ENCODE data around the gene FBN2. TPM values are rescaled to one million over a fixed set of nuclear protein-coding genes. Genes with fewer than 3 reads are reported as not detected.

Gene FBN2
- total RNA-seq, 1 donor from 2014 or later = 1,151 TPM

DNA sequence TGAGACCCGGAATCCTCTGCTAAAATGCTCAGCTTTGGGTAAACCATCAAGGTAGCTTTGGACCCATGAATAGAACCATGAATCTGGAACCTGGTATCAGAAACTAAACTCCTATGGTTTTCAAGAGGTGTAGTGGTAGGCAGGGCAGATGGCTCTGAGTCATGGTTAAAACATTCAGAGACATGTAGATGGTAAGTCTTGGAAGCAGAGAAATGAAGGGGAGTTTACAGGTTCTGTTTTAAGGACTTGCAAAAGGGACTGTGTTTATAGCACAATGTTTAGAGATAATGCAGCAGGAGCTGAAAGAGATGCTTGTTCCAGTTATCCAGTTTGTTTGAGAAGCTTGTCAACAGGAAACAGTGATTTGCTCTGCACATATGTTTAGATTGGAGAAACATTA lies 36.0 kb upstream of the FBN2 start:
- peak overlapping the region; percentile 91 for H3K27ac Mint-ChIP-seq (ENCODE audit: unreplicated experiment)
- TF ChIP-seq CTCF (IDR thresholded peaks at IDR 0.05) = no peak
- H3K36me3 Mint-ChIP-seq (ENCODE audit: unreplicated experiment) = no peaks in the 10 kb centered on the region
- no peaks in the 10 kb centered on the region for H3K9me3 Mint-ChIP-seq (ENCODE audit: unreplicated experiment)
- peaks cover 63% of the 10 kb centered on the region for H3K4me1 Mint-ChIP-seq (ENCODE audit: unreplicated experiment)
- H3K27me3 Mint-ChIP-seq (ENCODE audit: unreplicated experiment) = no peaks in the 10 kb centered on the region
- no peak overlapping the region for H3K4me3 Mint-ChIP-seq (ENCODE audit: unreplicated experiment)
- no peak for DNase-seq (ENCODE audit: extremely low spot score, unreplicated experiment)

DNA sequence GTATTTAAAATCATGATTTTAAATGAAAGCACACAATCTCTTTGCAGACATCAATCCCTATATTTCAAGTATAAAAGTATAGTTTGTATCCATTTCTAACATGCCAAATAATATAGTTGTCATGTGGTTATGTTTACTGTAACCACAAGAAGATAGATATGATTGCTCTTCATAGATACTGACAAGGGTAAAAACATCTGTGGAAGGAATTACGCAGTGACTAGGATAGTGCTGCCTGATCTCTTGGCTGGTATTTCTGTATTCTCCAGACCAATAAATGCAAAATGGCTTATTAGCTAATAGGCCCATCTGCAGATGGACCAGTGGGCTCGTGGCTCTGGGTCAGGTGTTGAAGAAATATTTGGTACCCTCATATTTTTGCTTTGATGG lies 34.9 kb upstream of the FBN2 start:
- Mint-ChIP-seq H3K4me1 (ENCODE audit: unreplicated experiment) (peaks cover 59% of the 10 kb centered on the region), H3K27me3 (ENCODE audit: unreplicated experiment) (no peaks in the 10 kb centered on the region), H3K36me3 (ENCODE audit: unreplicated experiment) (no peaks in the 10 kb centered on the region), H3K9me3 (ENCODE audit: unreplicated experiment) (no peaks in the 10 kb centered on the region), H3K27ac (ENCODE audit: unreplicated experiment) (peak overlapping the region; percentile 91), H3K4me3 (ENCODE audit: unreplicated experiment) (no peak overlapping the region)
- no peak for DNase-seq (ENCODE audit: extremely low spot score, unreplicated experiment)
- no peak for TF ChIP-seq CTCF (IDR thresholded peaks at IDR 0.05)

GRCh38 chr5:128572051-128572929 lies 34.2 kb upstream of the FBN2 start:
- no peaks in the 10 kb centered on the region for H3K36me3 Mint-ChIP-seq (ENCODE audit: unreplicated experiment)
- no peak for DNase-seq (ENCODE audit: extremely low spot score, unreplicated experiment)
- H3K4me3 Mint-ChIP-seq (ENCODE audit: unreplicated experiment) = peak overlapping the region; percentile 20
- H3K27ac Mint-ChIP-seq (ENCODE audit: unreplicated experiment) = peak overlapping the region; percentile 91
- no peaks in the 10 kb centered on the region for H3K27me3 Mint-ChIP-seq (ENCODE audit: unreplicated experiment)
- no peaks in the 10 kb centered on the region for H3K9me3 Mint-ChIP-seq (ENCODE audit: unreplicated experiment)
- H3K4me1 Mint-ChIP-seq (ENCODE audit: unreplicated experiment) = peaks cover 62% of the 10 kb centered on the region
- no peak for TF ChIP-seq CTCF (IDR thresholded peaks at IDR 0.05)

GRCh38 chr5:128566178-128566577 lies 28.1 kb upstream of the FBN2 start:
- peaks cover 5% of the 10 kb centered on the region for H3K9me3 Mint-ChIP-seq (ENCODE audit: unreplicated experiment)
- no peak overlapping the region for H3K27ac Mint-ChIP-seq (ENCODE audit: unreplicated experiment)
- H3K36me3 Mint-ChIP-seq (ENCODE audit: unreplicated experiment) = peaks cover 4% of the 10 kb centered on the region
- TF ChIP-seq CTCF (IDR thresholded peaks at IDR 0.05) = no peak
- DNase-seq (ENCODE audit: extremely low spot score, unreplicated experiment) = no peak
- H3K4me3 Mint-ChIP-seq (ENCODE audit: unreplicated experiment) = no peak overlapping the region
- peaks cover 35% of the 10 kb centered on the region for H3K4me1 Mint-ChIP-seq (ENCODE audit: unreplicated experiment)
- H3K27me3 Mint-ChIP-seq (ENCODE audit: unreplicated experiment) = no peaks in the 10 kb centered on the region
